Measurements from ENCODE around the gene GID8.

GRCh38 chr20:62892348-62893304 lies 45.3 kb upstream of the GID8 start:
- TF ChIP-seq POLR2A (IDR thresholded peaks at IDR 0.05) (no peak), EP300 (IDR thresholded peaks at IDR 0.05) (no peak), POLR2AphosphoS5 (IDR thresholded peaks at IDR 0.05) (no peak)
- TF ChIP-seq, protein P1, sequence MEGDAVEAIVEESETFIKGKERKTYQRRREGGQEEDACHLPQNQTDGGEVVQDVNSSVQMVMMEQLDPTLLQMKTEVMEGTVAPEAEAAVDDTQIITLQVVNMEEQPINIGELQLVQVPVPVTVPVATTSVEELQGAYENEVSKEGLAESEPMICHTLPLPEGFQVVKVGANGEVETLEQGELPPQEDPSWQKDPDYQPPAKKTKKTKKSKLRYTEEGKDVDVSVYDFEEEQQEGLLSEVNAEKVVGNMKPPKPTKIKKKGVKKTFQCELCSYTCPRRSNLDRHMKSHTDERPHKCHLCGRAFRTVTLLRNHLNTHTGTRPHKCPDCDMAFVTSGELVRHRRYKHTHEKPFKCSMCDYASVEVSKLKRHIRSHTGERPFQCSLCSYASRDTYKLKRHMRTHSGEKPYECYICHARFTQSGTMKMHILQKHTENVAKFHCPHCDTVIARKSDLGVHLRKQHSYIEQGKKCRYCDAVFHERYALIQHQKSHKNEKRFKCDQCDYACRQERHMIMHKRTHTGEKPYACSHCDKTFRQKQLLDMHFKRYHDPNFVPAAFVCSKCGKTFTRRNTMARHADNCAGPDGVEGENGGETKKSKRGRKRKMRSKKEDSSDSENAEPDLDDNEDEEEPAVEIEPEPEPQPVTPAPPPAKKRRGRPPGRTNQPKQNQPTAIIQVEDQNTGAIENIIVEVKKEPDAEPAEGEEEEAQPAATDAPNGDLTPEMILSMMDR (IDR thresholded peaks at IDR 0.05) = no peak
